SHP77 (cell line): ENCODE results near the gene CDX1.
A peak's percentile ranks its signal among the peaks of the same experiment; 100 is the strongest.

Experiments
- DNase-seq, 2 experiments: peaks; one replicate each; lab custom pipeline; 2025; lab: John Stamatoyannopoulos, UW

CDX1 gene

GRCh38 chr5:150166650-150167511 lies at the start of gene CDX1:
Gene CDX1, plus strand, starts transcription at chr5:150166778. Its CDS starts 99 bp downstream, at chr5:150166877.
- DNase-seq = no peak

DNA sequence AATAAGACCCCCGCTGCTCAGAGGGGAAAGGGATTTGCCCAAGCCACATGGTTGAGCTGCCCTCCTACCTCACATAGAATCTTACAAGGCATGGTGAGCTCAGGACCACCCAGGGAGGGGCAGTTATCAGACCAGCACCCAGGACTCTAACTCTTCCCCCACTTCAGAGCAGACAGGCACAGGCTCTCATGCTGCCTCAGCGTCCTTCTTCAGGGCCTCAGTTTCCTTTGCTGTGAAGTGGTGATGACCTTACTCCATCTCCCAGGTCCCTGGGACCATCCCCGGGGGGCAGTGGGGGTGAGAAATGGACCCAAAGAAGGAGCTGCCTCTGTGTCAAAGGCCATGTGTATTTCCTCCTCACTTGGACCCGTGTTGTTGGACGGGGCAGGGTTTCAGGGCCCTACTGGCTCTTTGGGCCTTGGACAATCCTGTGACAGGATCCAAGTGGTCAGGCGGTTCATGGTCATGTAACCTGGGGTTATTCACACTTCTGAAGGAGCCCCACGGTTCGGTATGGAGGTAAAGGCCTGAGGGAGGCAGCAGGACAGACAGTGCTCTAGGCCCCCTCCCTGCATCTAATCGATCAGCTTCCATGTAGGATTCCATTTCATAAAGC lies 48.5 kb upstream of the CDX1 start:
- DNase-seq = no peak

DNA sequence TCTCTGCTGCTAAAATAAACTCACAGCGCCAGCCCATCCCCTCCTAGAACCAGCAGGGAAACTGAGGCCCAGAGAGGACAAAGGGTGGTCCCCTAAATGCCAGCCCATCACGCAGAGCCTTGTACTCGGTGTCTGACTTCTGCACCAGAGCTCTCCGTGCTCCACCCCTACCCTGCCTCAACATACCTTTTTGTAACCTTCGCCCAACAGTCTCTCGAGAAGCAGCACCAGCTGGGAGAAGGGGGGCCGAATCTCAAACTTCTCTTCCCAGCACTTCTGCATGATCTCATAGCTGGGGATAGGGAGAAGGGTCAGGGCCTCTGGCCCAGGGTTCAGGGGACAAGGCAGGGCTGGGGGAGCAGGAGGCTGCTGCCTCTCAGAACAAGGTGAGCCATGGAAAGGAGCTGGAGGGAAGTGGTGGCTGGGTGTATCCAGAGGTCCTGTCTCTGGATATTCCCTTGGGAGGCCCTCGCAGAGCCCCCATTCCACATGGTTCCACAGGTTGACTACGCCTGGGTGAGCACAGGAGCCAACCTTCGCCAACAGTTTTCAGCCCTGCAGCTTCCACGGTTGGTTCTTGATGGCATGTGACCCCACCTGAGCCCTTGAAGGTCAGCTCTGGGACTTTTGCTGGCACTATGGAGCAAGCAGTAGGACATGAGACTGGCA lies 47.9 kb upstream of the CDX1 start:
- DNase-seq = no peak

DNA sequence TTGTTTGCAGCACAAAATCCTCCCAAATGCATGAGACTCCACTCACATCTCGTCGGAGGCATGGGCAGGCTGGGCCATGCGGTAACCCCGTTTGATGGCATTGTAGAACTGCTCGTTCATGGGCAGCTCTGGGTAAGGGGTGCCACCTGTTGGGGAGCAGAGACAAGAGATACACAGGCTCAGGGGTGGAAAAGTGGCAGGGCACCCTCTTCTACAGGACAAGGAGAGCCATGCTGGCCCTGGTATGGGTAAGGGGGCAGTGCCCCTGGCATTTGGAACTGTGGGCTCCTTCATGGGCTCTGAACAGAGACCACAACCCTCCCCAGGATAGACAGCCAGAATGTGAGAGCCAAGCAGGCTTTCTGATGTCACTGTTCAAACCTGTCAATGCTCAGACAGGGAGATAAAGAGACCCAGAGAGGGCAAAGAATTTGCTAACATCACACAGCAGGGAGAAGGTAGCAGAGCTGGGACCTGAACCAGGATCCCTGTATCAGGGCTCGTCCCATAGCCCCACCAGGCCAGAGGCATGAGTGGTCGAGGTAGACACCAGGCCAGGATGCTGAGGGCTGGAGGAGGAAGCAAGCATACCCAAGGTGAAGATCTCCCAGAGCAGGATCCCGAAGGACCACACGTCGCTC lies 47.0 kb upstream of the CDX1 start:
- no peak for DNase-seq

DNA sequence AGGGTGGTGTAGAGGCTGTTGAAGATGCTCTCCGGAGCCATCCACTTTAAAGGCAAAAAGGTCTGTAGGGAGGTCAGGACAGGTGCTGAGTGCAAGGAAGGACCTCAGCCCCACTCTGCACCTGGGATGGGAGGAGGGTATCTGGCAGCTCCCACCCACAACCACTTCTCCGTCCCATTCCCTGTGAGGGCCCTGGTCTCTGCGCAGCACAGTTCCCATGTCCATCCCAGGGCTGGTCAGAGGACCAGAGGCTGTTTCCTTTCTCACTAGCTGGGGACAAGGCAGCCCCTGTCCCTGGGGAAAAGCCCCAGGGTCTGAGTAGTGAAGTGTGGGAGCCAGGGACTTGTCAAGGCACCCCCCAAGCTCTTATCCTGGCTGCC lies 46.5 kb upstream of the CDX1 start:
- no peak for DNase-seq

GRCh38 chr5:150120617-150121447 lies 45.7 kb upstream of the CDX1 start:
- no peak for DNase-seq

DNA sequence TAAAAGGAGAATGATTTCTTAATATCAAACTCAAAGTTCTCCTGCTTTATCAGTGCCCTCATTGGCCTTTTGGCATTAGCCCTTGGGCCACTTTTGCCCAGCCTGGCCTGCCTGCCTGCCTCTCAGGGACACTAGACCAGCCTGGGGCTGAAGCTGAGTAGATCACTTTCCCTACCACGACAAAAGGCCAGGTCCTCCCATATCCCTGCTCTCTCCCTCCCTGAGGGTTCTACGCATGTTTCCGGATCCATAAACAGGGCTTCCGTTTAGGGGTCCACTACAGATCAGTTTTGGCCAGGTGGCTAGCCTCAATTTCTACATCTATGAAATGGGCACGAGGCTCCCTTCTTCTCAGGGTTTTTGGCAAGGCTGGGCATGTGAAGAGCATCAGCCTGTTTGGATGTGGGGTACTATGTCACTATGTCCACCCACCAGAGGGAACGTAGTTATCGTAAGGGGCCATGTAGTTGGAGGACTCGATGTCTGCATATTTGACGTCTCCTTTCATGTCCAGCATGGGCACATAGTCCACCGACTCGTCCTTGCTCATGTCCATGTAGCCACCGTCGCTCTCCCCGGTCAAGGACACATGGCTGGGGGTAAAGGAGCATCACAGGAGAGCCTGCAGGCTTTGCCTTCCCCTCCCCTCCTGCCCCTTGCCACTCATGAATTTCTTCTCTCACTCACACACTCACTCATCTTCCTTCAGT lies 45.0 kb upstream of the CDX1 start:
- DNase-seq = no peak

DNA sequence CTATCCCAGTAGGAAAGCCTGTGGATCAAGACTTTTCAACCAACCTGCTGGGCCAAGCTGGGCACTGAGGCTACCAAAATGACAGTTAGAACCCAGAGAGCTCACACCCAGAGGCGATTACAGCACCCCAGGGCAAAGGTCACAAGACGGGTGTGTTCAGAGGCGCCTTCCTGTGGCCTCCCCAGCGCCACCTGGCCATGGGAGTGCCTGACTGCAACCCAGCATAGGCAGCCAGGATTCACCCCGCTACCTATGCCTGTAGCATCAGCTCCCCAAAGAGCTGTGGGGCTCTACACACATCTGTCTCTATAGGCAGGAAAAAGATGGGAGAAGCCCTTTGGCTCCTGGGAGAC lies 44.4 kb upstream of the CDX1 start:
- DNase-seq = no peak

GRCh38 chr5:150122536-150123481 lies 43.8 kb upstream of the CDX1 start:
- no peak for DNase-seq

- no peak for DNase-seq
These were observed 43.0 kb upstream of the CDX1 start for GRCh38 chr5:150123542-150123941.

DNA sequence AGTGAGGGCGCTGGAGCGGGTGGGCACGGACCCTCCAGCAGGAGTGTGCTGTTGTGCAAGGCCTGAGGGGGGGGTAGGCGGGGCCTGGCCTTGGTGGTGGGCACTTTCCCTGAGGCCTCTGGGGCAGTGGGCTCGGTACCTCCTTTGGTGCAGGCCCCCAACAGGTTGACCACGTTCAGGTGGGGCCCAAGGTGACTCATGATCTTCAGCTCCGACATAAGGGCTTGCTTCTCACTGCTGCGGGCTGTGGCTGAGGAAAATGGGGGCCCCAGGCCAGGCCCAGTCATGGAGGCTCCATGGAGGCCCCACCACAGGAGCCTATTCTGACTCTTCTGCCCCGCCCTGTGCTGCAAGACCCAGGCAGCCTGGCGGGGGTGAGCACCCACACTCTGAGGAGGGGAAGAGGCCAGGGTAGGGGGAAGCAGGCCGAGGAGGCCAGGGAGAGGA lies 42.4 kb upstream of the CDX1 start:
- no peak for DNase-seq

DNA sequence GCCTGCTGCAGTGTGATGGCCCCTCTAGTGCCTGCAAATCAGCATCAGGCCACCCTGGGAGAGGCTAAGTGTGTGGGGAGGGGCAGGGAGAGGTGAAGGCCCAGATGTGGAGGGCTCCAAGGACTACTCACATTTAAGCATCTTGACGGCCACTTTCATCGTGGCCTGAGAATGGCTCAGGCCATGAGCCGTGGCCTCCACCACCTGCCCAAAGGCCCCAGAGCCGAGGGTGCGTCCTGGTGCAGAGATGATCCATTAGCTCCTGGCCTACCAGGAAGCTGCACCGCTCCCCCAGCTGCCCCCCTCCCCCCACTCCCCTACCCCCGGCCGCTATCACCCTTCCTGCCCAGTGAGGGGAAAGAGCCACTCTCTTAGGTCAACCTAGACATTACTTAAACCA lies 42.0 kb upstream of the CDX1 start:
- DNase-seq = no peak

DNA sequence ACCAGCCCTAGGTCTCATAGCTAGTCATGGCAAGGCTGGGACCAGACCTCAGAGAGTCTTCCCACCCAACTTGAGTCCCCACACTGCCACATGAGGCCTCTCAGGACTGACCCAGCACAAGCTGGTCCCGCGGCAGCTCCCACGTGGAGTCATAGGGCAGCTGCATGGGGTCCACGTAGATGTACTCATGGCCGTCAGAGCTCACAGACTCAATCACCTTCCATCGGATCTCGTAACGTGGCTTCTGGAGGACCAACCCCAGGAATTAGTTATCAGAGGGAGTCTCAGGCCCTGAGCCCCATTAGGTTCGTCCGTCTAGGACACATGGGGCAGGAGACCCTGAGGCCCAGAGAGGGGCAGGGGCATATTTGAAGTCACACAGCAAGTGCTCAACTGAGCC lies 41.2 kb upstream of the CDX1 start:
- DNase-seq = no peak

DNA sequence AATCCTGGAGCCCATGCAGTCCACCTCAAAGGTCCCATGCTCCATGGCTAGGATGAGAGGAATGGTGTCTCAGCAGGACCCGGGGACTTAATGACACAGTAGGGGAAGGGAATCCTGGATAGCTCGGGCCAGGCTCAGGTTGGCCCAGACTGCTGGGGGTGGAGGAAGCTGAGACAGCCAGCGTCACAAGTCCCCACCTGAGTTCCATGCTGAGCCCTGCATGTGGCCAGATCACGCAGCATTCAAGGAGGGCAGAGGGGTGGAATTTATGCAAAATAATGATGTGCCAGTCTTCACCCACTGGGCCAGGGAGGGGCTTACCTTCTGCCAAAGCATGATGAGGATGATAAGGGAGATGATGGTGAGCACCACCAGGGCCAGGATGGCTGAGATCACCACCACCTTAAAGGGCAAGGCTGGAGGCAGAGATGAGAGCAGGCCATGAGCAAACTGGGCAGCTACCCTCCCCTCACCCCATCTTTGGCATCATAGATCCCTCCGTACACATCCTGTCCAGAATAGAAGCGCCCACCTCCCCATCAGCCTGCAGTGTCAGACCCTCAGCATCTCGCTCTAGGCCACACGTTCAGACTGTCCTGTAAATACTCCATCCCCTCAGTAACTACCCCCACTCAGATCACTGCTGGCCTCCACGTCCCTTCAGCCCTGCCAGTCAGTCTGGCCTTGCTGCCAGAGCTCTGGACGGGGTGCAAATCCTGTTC lies 40.2 kb upstream of the CDX1 start:
- DNase-seq = no peak

DNA sequence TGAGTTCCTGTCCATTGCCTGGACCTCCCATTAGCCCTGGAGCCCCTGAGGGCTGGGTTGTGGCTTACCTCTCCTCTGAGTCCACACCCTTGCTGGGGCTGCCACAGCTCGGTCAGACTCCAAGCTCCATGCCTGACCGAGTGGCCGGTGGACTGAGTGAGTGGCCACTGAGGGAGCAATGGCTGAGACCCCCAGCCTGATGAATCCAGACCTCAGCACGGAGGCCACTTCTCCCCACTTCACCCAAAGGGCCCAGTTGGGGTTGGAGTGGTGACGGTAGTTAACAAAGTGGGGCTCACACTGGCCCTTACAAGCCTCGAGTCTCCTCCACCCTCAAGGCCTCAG lies 39.7 kb upstream of the CDX1 start:
- DNase-seq = no peak

- DNase-seq = no peak
These were observed 37.1 kb upstream of the CDX1 start for GRCh38 chr5:150129454-150129812.

GRCh38 chr5:150129813-150130492 lies 36.6 kb upstream of the CDX1 start:
- DNase-seq = peak; percentile 34 to 46

- DNase-seq = no peak
These were observed 36.1 kb upstream of the CDX1 start for GRCh38 chr5:150130493-150130922.

DNA sequence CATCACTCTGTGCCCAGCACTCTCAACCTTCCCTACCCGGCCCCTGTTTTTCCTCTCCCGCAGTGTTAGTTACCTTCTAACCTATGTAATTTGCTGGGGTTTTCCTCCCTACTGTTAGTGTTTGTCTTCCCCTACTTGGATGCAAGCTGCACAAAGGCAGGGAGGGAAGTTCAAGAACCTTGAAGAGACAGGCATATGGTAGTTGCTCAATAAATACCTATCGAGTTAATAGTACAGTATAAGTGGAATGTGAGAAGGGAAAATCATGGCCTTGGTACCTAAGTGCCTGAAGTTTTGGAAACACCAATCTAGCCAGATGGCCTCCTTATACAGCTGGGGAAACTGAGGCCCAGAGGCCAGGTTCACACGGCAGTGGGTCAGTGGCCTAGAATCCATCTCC lies 35.1 kb upstream of the CDX1 start:
- no peak for DNase-seq
